Neuronal stem cell (in vitro differentiated cells): ENCODE results near the gene MDK.
A peak's percentile ranks its signal among the peaks of the same experiment; 100 is the strongest.

Experiments used
- DNase-seq: peaks from one replicate; pipeline ENCODE4 v3.0.0-alpha.2; 2013; ENCODE audit warnings: low spot score
- H2AFZ ChIP-seq: one replicate; pipeline ENCODE4 v1.6.1; 2013; ENCODE audit warnings: mild to moderate bottlenecking, low read length, inconsistent platforms
- H2AK5ac ChIP-seq: 2 replicates; pipeline ENCODE4 v1.6.1; 2013; ENCODE audit warnings: low read depth, mild to moderate bottlenecking, inconsistent platforms, low read length, moderate library complexity, mixed read lengths
- H2BK120ac ChIP-seq: 2 replicates; pipeline ENCODE4 v1.6.1; 2013; ENCODE audit warnings: low read depth, mild to moderate bottlenecking, inconsistent platforms, low read length, moderate library complexity, mixed read lengths
- H2BK12ac ChIP-seq: one replicate; pipeline ENCODE4 v1.6.1; 2013; ENCODE audit warnings: low read length, inconsistent platforms
- H2BK15ac ChIP-seq: 2 replicates; pipeline ENCODE4 v1.6.1; 2013; ENCODE audit warnings: mild to moderate bottlenecking, low read length, inconsistent platforms, mixed read lengths
- H2BK5ac ChIP-seq: one replicate; pipeline ENCODE4 v1.6.1; 2013; ENCODE audit warnings: inconsistent platforms, mild to moderate bottlenecking, low read length, moderate library complexity
- H3K14ac ChIP-seq: one replicate; pipeline ENCODE4 v1.6.1; 2013; ENCODE audit warnings: low read length, inconsistent platforms
- H3K18ac ChIP-seq: 2 replicates; pipeline ENCODE4 v1.6.1; 2013; ENCODE audit warnings: low read length, inconsistent platforms
- H3K23ac ChIP-seq: 2 replicates; pipeline ENCODE4 v1.6.1; 2013; ENCODE audit warnings: low read depth, mild to moderate bottlenecking, mixed read lengths, low read length, inconsistent platforms; ENCODE audit not compliant: poor library complexity
- H3K27ac ChIP-seq: replicated peaks from 3 replicates; pipeline ENCODE4 v1.5.1; 2013; ENCODE audit warnings: low read length, inconsistent platforms
- H3K27me3 ChIP-seq, 3 experiments: 2 replicates each; pipeline ENCODE4 v1.6.1; 2013; ENCODE audit warnings: low read length in 3 of 3, mild to moderate bottlenecking in 2 of 3, inconsistent platforms in 1 of 3, low read depth in 1 of 3, mixed read lengths in 1 of 3, moderate library complexity in 1 of 3; ENCODE audit not compliant: control insufficient read depth in 3 of 3, insufficient read depth in 3 of 3
- H3K36me3 ChIP-seq, 2 donors: replicated peaks in 1 of 2; 2 replicates each; pipeline ENCODE4 v1.6.1; 2013; ENCODE audit warnings: low read length in 2 of 2; ENCODE audit not compliant: control insufficient read depth in 2 of 2, insufficient read depth in 2 of 2
- H3K4ac ChIP-seq: 2 replicates; pipeline ENCODE4 v1.6.1; 2013; ENCODE audit warnings: inconsistent platforms, mild to moderate bottlenecking, low read length, moderate library complexity
- H3K4me1 ChIP-seq, 2 donors: 1 replicate in 1 of 2; 2 replicates in 1 of 2; pipeline ENCODE4 v1.6.1; 2013; ENCODE audit warnings: low read length in 2 of 2, low read depth in 1 of 2; ENCODE audit not compliant: control insufficient read depth in 2 of 2, insufficient read depth in 1 of 2
- H3K4me2 ChIP-seq: one replicate; pipeline ENCODE4 v1.6.1; 2013; ENCODE audit warnings: mild to moderate bottlenecking, low read length, inconsistent platforms; ENCODE audit not compliant: insufficient read depth, poor library complexity, severe bottlenecking
- H3K4me3 ChIP-seq, 2 donors: 2 replicates each; pipeline ENCODE4 v1.5.1; 2013; ENCODE audit warnings: low read length in 2 of 2, mild to moderate bottlenecking in 2 of 2, inconsistent platforms in 1 of 2, moderate library complexity in 1 of 2
- H3K79me1 ChIP-seq: one replicate; pipeline ENCODE4 v1.6.1; 2013; ENCODE audit warnings: low read depth, mild to moderate bottlenecking, inconsistent platforms, low read length, moderate library complexity
- H3K9ac ChIP-seq: one replicate; pipeline ENCODE4 v1.6.1; 2013; ENCODE audit warnings: mild to moderate bottlenecking, low read depth, low read length, inconsistent platforms; ENCODE audit not compliant: poor library complexity
- H3K9me3 ChIP-seq, 2 donors: replicated peaks in 1 of 2; 2 replicates each; pipeline versions ENCODE3 to v1.6.1; 2013; ENCODE audit warnings: low read length in 2 of 2, mild to moderate bottlenecking in 2 of 2, inconsistent platforms in 1 of 2, low read depth in 1 of 2, mixed read lengths in 1 of 2, moderate library complexity in 1 of 2; ENCODE audit not compliant: control insufficient read depth in 2 of 2, insufficient read depth in 1 of 2
- H4K8ac ChIP-seq: one replicate; pipeline ENCODE4 v1.6.1; 2013; ENCODE audit warnings: low read depth, mild to moderate bottlenecking, inconsistent platforms, low read length, moderate library complexity
- H4K91ac ChIP-seq: one replicate; pipeline ENCODE4 v1.6.1; 2013; ENCODE audit warnings: low read length, low read depth, mild to moderate bottlenecking, inconsistent platforms; ENCODE audit not compliant: poor library complexity
- WGBS, 2 donors: extraction: QIAGEN DNeasy Blood & Tissue Kit; methylation state at CpG; one replicate each; pipeline ENCODE4 v1.1.7; 2013; ENCODE audit warnings: missing lambda C conversion rate in 2 of 2, mixed read lengths in 1 of 2; ENCODE audit not compliant: insufficient read length in 2 of 2, insufficient replicate concordance in 1 of 2; ENCODE audit errors: extremely low coverage in 2 of 2; 5-methylcytosine and 5-hydroxymethylcytosine counted together

MDK gene

DNA sequence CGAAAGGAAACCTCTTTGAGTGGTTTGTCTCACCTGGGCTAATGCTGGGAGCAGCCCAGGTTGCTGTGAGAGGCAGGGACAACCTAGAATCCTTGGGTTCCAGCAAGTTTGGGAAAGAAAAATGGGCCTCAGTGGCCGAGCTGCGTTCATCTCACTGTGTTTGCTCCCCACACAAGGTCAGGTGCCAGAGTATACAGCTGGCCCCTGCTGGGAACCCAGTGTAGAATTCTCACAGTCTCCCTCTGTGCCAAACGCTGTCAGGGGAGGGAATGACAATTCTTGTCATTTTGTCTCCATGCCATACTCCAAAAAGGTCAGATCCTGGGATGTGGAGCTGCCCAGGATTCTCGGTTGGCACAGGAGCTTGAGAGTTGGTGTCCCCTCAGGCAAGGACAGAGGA lies 29.9 kb upstream of the MDK start:
- no peak overlapping the region for H2AFZ ChIP-seq
- H3K14ac ChIP-seq, result no peak overlapping the region
- no peak overlapping the region for H3K4me3 ChIP-seq
- H3K27me3 ChIP-seq, result peaks cover 0 to 4% (median 0%) of the 10 kb centered on the region in 3 experiments
- no peak overlapping the region for H3K27ac ChIP-seq
- no peak overlapping the region for H3K23ac ChIP-seq
- H3K36me3 ChIP-seq, result peaks cover 0 to 12% of the 10 kb centered on the region in 2 donors
- peak overlapping the region; percentile 93 for H2AK5ac ChIP-seq
- peaks cover 12 to 27% of the 10 kb centered on the region in 2 donors for H3K4me1 ChIP-seq
- H2BK5ac ChIP-seq, result no peak overlapping the region
- H2BK12ac ChIP-seq, result no peak overlapping the region
- no peak overlapping the region for H3K18ac ChIP-seq
- DNase-seq, result no peak
- no peak overlapping the region for H4K8ac ChIP-seq
- no peak overlapping the region for H3K4ac ChIP-seq
- peaks cover 17% of the 10 kb centered on the region for H3K79me1 ChIP-seq
- H3K9me3 ChIP-seq, result no peaks in the 10 kb centered on the region
- H3K9ac ChIP-seq, result no peak overlapping the region
- H4K91ac ChIP-seq, result no peak overlapping the region
- WGBS, 2 donors, result no CpG with 5 or more reads among the region's 5 CpGs
- no peak overlapping the region for H3K4me2 ChIP-seq
- no peak overlapping the region for H2BK120ac ChIP-seq
- H2BK15ac ChIP-seq, result no peak overlapping the region

DNA sequence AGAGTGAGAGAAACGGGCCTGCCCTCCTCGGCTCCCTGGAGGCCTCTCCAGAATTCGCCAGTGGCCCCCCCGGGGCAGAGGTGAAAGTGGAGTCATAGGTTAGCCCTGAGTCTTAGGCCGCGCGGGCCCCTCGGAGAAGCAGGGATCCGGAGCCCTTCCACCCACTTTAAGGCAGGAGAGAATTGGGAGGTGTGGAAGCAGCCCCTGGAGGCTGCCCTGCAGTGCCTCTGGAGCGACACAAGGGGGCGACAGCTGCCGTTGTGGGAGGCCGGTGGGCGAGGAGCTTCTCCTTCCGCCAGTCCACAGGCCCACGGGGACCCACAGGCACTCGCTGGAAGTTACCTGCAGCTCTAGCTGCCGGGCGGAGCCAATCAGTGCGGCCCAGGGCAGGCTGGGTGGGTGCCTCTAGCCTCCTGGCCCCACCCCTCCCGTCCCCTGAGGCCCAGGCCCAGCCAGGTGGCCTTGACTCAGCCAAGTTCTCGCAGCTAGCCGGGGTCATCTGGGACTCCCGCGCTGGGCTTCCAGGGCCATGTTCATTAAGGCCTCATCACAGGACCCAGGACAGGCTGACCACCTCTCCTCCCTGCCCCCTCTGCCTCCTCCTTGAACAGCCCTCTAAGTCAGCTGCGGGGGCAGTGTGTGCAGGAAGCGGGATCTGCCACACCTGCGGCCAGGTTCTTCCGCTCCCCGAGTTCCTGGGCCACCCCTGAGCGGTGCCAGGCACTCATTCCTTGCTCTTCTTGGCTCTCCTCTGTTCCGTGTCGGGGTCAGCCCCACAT lies 29.2 kb upstream of the MDK start:
- H3K4ac ChIP-seq, result no peak overlapping the region
- H3K79me1 ChIP-seq, result peaks cover 17% of the 10 kb centered on the region
- no peak for DNase-seq
- peak overlapping the region; percentile 89 for H3K18ac ChIP-seq
- no peaks in the 10 kb centered on the region for H3K9me3 ChIP-seq
- H3K4me1 ChIP-seq, result peaks cover 9 to 27% of the 10 kb centered on the region in 2 donors
- peak overlapping the region; percentile 84 for H2BK12ac ChIP-seq
- H3K23ac ChIP-seq, result peak overlapping the region; percentile 90
- H3K4me2 ChIP-seq, result no peak overlapping the region
- peaks cover 0 to 13% of the 10 kb centered on the region in 2 donors for H3K36me3 ChIP-seq
- no peak overlapping the region for H3K4me3 ChIP-seq
- no peak overlapping the region for H2AFZ ChIP-seq
- H4K91ac ChIP-seq, result peak overlapping the region; percentile 59
- H2BK15ac ChIP-seq, result peak overlapping the region; percentile 96
- H3K27me3 ChIP-seq, result no peaks in the 10 kb centered on the region
- H3K27ac ChIP-seq, result no peak overlapping the region
- no peak overlapping the region for H3K14ac ChIP-seq
- no CpG with 5 or more reads among the region's 33 CpGs for WGBS, 2 donors
- H2BK120ac ChIP-seq, result no peak overlapping the region
- H4K8ac ChIP-seq, result no peak overlapping the region
- peak overlapping the region; percentile 93 for H2AK5ac ChIP-seq
- peak overlapping the region; percentile 48 for H2BK5ac ChIP-seq
- H3K9ac ChIP-seq, result peak overlapping the region; percentile 12

DNA sequence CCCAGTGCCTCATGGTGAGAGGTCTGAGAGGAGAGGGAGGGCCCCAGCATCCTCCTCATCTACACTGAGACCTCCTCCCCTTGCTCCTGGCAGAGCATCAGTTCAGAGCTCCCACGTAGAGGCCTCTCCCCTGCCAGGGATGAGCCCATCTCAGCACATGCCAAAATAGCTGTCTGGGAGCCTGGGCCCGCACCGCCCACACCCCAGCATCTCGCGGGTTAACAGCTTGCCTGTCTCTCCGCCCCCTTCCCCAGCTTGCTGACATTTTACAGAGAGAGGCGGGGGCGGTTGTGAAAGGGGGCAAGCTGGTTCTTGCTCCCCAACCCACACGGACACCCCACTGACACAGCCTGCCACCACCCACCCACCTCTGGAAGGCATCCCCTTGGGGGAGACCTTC lies 27.8 kb upstream of the MDK start:
- no peak for DNase-seq
- Histone ChIP-seq H2BK12ac (no peak overlapping the region), H3K4me2 (no peak overlapping the region), H3K23ac (peak overlapping the region; percentile 75), H3K27ac (no peak overlapping the region), H3K4me3 (peak overlapping the region in 1 of 2 donors; percentile 47), H3K9ac (peak overlapping the region; percentile 17), H3K9me3 (no peaks in the 10 kb centered on the region), H2BK120ac (peak overlapping the region; percentile 42), H3K14ac (no peak overlapping the region), H4K91ac (no peak overlapping the region), H2BK5ac (peak overlapping the region; percentile 19), H2BK15ac (no peak overlapping the region), H3K36me3 (peaks cover 0 to 13% of the 10 kb centered on the region in 2 donors), H3K4me1 (peaks cover under 1 to 24% of the 10 kb centered on the region in 2 donors), H3K4ac (no peak overlapping the region), H3K27me3 (no peaks in the 10 kb centered on the region), H2AFZ (no peak overlapping the region), H4K8ac (no peak overlapping the region), H2AK5ac (peak overlapping the region; percentile 8), H3K79me1 (peaks cover 12% of the 10 kb centered on the region), H3K18ac (peak overlapping the region; percentile 80)
- WGBS, 2 donors, result no CpG with 5 or more reads among the region's 9 CpGs

DNA sequence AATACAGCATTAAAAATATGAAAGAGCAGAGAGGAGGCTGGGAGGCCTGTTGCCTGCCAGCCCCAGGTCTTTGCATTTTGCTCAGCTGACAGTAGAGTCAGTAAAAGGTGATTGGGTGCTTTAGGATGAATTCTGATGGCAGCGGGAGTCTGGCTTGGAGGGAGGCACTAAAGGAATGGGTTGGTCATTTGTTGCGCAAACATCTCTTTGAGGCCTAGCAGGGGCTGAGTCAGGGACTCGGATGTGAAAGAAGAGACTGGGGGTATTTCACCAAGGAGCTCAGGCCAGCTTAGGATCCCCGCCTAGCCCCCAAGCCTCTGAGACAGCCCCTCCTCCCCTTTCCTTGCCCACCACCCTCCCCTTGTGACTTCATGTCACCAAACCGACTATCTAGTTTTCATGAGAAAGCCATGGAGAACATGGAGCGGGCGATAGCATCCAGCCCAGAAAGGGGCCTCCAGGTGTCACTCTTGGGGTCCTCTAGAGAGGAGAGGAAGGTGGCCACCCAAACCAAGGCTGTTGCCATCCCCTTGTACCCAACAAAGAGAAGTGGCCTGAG lies 24.5 kb upstream of the MDK start:
- Histone ChIP-seq H3K4me2 (no peak overlapping the region), H3K4me3 (no peak overlapping the region), H3K79me1 (peaks cover 14% of the 10 kb centered on the region), H2BK12ac (no peak overlapping the region), H3K27me3 (no peaks in the 10 kb centered on the region), H3K9me3 (no peaks in the 10 kb centered on the region), H3K4ac (no peak overlapping the region), H2BK15ac (no peak overlapping the region), H2AK5ac (peak overlapping the region; percentile 24), H3K36me3 (peaks cover 0 to 8% of the 10 kb centered on the region in 2 donors), H2AFZ (no peak overlapping the region), H3K18ac (no peak overlapping the region), H3K23ac (peak overlapping the region; percentile 44), H2BK5ac (peak overlapping the region; percentile 83), H4K91ac (no peak overlapping the region), H3K14ac (no peak overlapping the region), H3K9ac (no peak overlapping the region), H3K27ac (no peak overlapping the region), H3K4me1 (peaks cover 11 to 32% of the 10 kb centered on the region in 2 donors), H4K8ac (no peak overlapping the region), H2BK120ac (no peak overlapping the region)
- WGBS, 2 donors, result no CpG with 5 or more reads among the region's 7 CpGs
- no peak for DNase-seq
